GM18526 (cell line): ENCODE data around the gene TSSK2.
A peak's percentile ranks its signal among the peaks of the same experiment; 100 is the strongest.

ENCODE experiments used
- POLR2A ChIP-seq: IDR thresholded peaks from 3 replicates; pipeline ENCODE4 v1.6.1; 2011; ENCODE audit not compliant: insufficient read length; ENCODE audit errors: extremely low read depth

Gene TSSK2

DNA sequence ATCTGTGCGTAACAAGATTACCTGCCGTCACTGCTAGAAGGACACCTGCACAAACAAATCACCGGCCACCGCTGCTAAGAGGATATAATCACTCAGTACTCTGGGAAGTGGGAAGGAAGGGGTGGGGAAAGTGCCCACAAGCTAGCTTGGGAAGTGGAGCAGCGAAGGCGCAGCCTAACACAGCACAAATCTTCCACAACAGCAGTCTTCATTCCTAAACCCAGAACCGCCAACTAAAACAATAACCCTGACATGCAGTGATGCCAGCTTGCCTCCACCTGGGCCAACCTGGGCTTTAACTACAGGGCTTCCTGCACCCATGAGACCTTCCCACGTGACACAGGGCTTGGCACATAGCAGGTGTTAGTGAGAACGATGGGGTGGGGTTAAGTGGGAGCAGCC is 14.0 kb upstream of the TSSK2 start:
- no peak for TF ChIP-seq POLR2A

DNA sequence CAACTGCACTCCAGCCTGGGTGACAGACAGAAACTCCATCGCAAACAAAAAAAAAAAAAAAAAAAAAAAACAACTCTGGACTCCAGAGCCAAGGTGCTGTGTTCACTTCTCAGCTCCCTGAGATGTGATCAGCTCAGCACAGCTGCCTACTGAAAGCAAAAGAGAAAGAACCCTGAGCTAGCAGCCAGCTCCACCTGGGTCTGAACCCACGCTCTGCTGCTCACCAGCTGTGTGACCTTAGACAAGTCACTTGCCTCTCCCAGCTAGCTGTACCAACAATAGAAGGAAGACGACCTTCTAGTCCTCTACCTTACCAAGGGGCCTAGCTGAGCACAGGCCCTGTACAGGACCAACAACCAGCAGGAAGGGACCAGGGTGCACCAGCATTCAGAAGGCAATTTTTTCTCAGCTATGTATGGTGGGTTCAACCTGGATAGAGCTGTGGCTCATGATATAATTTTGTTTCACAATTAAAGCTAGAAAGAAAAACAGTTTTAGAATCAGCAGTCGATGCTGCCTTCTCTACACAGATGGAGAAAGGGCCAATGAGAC is 12.7 kb upstream of the TSSK2 start:
- no peak for TF ChIP-seq POLR2A

DNA sequence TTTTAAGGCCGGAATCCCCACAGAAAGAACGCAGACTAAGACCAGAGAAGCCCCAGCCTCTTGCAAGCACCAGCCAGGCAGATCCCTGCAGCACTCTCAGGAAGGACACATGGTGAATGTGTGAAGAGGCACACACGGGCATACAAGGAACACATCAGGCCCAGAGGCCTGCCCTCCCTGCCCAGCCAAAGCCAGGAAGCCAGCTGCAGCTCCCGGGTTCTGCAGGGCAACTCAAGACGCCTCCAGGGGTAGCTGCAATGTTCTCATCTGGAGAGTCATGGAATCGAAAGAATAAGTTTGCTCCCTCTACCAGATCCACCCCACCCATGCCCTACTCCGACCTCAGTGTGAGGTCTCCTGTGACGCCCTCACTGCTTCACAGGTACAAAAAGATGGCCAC is 11.2 kb upstream of the TSSK2 start:
- no peak for TF ChIP-seq POLR2A

DNA sequence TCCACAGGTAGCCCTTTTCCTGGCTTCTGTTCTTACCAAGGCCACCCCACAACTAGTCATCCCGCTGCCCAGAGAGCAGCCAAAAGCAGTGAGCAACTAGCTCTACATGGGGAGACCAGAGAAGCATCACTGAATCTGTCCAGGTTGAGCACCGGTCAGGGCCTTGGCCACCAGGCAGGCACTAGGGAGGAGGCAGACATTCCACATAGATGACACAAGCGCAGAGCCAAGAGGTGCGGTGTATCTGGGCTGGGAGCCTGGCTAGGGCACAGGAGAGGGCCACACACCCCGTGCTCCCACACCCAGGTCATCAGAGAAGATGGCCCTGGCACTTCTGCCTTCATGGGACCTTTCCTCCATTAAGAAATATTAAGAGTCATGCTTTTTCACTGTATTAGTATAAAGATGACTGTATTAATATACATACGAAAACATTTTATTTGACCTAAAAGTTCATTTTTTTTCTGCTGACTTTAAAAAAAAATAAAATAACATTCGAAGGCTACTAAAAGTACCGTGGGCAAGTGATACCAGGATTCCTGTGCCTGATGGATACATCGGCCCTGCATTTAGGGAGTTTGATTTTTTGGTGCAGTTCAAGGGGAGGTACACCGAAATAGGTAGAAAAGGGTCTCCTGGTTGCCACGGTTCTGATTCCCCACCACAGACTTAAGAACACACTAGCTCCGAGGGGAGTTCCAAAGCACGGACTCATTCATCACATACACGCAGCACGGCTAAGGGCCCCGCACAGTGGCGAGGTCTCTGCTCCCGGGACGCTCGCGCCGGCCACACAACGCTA is 10.1 kb upstream of the TSSK2 start:
- TF ChIP-seq POLR2A, result peak; percentile 4

DNA sequence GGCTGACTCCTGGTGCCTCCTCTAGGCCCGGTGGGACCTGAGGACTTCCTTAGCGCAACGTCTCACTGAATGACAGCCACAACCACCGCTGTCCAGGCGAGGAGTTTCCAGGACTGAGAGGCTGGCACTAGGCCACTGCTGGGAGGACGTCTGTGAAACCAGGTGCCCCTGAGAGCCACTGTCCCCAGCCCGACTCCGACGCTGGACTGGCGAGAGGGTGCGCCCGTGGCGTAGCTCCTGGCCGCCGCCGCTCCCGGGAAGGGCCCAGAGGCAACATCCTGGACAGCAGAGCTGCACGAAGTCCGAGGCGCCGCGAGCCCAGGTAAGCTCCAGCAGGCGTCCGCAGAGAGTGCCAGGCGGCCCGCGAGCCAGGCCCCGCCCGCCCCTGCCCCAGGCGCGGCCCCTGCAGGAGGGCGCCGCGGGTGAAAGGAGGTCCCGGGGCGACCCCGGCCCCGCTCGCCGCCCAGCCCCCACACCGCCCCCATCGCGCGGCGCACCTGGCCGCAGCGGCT is 9.4 kb upstream of the TSSK2 start:
- peak; percentile 2 for TF ChIP-seq POLR2A

DNA sequence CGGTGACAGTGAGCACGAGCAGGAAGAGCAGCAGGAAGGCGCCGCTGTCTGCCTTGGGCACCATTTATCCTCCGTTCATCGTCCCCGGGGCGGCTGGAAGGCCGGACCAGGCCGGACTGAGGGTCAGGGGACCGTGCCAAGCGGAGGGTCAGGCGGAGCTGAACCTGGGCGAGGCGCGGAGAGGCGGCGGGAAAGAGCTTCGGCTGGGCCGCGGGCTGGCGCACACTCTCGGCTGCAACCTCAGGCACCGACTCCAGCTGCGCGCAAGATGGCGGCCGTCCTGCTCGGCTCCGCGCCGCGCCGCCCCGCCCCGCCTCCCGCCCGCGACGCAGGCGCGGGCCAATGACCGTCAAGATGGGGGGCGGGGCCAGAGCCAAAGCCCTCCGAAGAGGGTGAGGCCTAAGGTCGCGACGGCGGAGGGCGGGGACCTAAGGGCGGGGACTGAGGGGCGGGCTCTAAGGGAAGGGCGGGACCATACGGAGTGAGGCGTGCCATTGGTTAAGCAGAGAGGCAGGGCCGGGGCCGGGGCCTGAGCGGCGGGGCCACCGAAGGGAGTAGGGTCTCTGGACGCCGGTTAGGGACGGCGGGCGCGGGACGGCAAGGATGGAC is 8.9 kb upstream of the TSSK2 start, which contains the start of gene DGCR2:
Gene DGCR2 (minus strand): TSS at position 270 of the 609 bp plus-strand sequence. CDS start 206 bp downstream, at position 64.
- TF ChIP-seq POLR2A, result peak; percentile 82

DNA sequence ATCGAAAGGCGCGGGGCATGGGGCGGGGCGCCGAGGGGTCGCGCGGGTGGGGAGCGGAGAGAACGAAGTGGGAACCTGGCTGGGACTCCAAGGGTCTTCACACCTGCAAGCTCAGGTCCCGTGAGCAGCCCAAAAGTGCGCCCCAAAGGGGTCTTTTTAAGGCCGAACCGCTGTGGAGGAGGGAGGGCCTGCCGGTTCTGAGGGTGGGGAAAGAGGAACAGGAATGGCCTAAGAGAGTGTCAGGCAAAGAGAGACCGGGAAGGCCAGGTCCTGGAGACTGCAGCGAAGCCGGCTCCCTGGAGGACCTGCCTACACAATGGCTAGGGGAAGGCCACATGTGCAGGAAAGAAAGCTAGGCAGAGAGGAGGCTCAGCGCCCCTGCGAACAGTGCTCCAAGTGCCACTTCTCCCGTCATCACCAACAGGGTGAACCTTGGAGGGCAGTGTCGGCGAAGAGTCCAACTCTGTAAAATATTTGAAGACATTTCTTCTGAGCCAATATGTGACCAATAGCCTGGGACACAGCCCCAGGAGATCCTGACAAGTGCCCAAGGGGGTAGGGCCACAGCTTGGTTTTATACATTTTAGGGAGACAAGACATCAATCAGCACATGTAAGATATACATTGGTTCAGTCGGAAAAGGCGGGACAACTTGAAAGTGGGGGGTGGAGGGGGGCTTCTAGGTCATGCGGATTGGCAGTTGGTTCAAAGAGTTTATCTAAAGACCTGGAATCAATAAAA is 8.2 kb upstream of the TSSK2 start:
- TF ChIP-seq POLR2A, result no peak

DNA sequence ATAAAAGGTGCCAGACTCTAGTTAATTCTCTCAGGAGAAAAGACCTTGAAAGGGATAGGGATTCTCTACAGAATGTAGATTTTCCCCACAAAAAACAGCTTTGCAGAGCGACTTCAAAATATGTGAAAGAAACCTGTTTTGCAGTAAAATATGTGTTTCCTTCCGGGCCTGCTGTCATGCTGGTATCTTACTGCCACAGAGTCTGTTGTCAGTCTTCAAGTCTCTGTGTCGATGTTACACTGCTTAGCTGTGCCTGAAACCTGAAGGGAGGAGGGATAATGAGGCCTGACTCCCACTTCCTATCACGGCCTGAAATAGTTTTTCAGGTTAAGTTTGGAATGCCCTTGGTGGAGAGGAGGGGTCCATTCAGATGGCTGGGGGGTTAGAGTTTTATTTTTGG is 7.2 kb upstream of the TSSK2 start:
- no peak for TF ChIP-seq POLR2A

DNA sequence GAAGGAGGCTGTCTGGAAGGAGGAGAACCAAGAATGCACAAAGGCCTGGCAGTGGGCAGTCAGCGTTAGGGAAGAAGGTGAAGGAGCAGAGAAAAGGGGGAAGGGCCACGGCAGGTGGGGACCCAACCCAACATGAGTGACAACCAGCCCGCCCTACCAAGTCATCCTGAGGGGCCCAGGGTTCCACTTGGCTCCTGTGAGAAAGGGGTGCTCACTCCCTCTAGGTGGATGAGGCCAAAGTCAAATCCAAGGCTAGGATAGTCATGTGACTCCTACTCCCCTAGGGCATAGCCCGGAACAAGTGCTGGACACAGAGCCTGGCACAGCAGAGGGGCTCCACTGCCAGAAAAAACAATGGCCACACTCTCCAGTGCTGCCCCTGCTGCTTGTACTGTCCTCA is 6.7 kb upstream of the TSSK2 start:
- no peak for TF ChIP-seq POLR2A

DNA sequence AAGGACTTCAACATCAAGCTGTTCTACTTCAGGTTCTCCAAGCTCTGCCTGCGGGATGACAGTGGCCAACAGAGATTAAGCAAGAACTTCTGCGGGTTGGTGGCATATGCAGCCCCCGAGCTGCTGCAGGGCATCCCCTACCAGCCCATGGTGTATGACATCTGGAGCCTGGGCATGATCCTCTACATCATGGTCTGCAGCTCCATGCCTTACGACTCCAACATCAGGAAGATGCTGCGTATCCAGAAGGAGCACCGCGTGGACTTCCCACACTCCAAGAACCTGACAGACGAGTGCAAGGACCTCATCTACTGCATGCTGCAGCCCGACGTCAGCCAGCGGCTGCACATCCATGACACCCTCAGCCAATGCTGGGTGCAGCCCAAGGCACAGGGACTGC is 6.1 kb upstream of the TSSK2 start:
- no peak for TF ChIP-seq POLR2A

DNA sequence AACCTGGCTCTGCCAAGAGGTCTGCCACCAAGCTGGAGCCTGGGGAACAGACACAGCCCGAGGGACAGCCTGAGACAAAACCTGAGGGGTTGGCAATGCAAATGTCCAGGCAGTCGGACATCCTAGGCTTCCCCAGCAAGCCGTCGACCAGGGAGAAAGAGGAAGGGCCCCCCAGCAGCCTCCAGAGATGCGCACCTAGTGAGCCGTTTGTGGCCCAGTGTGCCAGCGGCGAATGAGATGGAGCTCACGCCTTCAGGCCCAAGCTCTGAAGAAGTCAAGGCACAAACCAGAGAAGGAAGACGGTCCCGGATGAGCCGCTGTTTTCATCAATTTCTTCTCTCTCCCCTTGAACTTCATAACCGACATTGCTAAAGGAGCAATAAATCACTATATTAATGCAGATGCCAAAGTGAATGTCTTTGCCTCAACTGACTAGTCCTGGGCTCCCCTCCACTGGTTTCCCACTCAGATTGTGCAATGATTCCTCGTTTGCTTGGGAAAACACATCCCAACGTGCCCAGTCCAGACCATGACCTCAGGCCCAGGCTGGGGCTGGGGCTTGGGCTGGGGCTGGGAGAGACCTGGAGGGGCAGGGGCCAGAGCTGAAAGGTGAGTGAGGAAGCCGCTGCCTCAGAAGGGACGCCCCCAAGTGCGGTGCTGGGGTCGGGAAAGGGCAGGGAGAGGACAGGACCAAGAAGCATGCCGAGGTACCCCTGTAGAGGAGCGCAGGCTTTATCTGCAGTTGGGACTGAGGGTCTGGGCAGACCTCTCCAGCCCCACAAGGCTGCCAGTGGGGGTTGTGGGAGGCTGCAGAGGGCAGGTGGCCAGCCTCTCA is 5.4 kb upstream of the TSSK2 start:
- TF ChIP-seq POLR2A, result no peak

DNA sequence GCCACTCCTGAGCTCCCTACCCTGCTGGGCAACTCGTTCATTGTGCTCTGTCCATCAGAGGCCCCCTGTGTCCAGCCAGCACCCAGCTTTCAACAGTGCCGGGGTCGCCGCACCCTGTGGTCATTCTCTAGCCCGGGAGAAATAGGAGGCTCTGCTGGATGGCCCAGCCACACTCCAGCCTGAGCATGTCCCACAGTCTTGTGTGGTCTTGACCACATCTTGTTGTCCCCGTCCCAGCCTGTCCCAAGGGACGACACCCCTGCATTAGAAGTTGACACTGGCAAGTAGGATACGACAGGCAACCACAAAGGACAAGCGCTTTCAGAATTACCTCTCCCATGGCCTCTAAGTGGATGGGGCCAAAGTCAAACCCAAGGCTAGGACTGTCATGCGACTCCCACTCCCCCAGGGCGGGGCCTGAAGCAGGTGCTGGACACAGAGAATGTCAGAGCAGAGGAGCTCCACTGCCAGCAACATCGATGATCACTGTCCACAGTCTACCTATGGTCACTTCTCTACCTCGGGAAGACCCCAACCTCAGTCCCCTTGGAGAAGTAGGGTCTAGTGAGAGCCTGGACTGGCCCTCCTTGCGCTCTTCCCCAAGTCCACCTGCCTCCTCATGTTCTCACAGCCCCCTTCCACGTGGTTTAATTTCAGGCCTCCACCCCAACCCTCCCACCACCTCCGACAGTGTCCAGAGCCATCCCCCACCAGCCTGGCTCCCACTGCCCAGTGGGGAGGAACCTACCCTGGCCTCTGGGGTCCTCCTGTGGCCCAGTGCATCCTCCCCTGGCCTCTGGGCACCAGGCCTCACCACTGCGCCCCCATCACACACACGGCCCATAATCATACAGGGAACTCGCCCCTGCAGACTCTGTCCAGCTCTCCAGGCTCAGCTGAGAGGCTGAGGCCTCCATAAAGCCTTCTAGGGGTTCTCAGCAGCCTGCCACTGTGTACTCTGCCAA is 4.5 kb upstream of the TSSK2 start:
- TF ChIP-seq POLR2A, result no peak

DNA sequence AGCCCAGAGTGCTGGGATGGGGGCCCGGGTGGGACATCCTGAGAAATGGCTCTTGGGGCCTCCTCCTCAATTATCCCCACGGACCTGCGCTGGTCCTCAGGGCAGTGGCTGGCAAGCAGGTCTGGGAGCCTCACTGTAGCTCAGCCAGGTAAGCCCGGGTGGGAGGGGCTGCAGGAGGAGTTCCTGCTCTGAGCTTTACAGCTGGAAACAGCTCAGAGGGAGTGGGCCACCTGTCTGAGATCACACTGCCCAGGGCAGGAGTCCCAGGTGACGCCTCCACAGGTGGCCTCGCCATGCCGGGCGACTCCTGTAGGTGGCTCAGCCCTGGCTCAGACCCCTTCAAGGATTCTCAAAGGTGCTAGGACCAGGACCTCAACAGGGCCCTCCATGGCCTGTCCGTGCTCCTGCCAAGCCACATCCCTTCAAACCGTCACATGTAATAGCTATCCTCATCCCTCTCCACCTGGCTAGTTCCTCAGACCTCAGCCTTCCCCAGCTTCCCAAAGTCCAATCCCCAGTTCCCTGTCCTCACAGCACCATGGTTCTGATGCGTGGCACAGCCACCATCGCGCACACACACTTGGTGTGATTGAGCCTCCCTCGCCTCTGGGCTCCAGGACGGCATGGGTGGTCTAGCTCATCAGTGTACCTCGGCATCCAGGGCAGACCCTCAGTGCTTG is 3.6 kb upstream of the TSSK2 start:
- no peak for TF ChIP-seq POLR2A
